HEK293 (cell line): Measurements from ENCODE around the gene CHRNA5.

ENCODE experiments used
- BCL11A ChIP-seq: fragments of 450-650 bp; formaldehyde crosslinking; IDR thresholded peaks from 2 replicates; pipeline ENCODE4 v1.5.1; 2016; ENCODE audit warnings: low read depth, missing biosample characterization, missing genetic modification characterization
- CTCF ChIP-seq: fragments of 450-650 bp; formaldehyde crosslinking; IDR thresholded peaks from 2 replicates; pipeline ENCODE4 v1.5.1; 2016; ENCODE audit warnings: missing biosample characterization, missing genetic modification characterization
- GLIS2 ChIP-seq: fragments of 450-650 bp; formaldehyde crosslinking; IDR thresholded peaks from 2 replicates; pipeline ENCODE4 v1.5.1; 2016; ENCODE audit warnings: missing biosample characterization, missing genetic modification characterization
- KLF1 ChIP-seq: fragments of 450-650 bp; formaldehyde crosslinking; IDR thresholded peaks from 2 replicates; pipeline ENCODE4 v1.5.1; 2016; ENCODE audit warnings: missing biosample characterization, missing genetic modification characterization
- MYNN ChIP-seq: fragments of 450-650 bp; formaldehyde crosslinking; IDR thresholded peaks from 2 replicates; pipeline ENCODE4 v1.5.1; 2016; ENCODE audit warnings: missing biosample characterization, missing genetic modification characterization, borderline replicate concordance
- PATZ1 ChIP-seq: fragments of 450-650 bp; formaldehyde crosslinking; IDR thresholded peaks from 2 replicates; pipeline ENCODE4 v1.5.1; 2016; ENCODE audit warnings: missing biosample characterization, missing genetic modification characterization
- PRDM2 ChIP-seq: fragments of 450-650 bp; formaldehyde crosslinking; IDR thresholded peaks from 2 replicates; pipeline ENCODE4 v1.5.1; 2016; ENCODE audit warnings: missing biosample characterization, missing genetic modification characterization, borderline replicate concordance
- REPIN1 ChIP-seq: fragments of 450-650 bp; formaldehyde crosslinking; IDR thresholded peaks from 2 replicates; pipeline ENCODE4 v1.5.1; 2017; ENCODE audit warnings: missing biosample characterization, missing genetic modification characterization, low read depth
- SALL2 ChIP-seq: fragments of 450-650 bp; formaldehyde crosslinking; IDR thresholded peaks from 2 replicates; pipeline ENCODE4 v1.5.0; 2017; ENCODE audit warnings: missing biosample characterization, mild to moderate bottlenecking, missing genetic modification characterization, borderline replicate concordance
- ZBTB48 ChIP-seq: fragments of 450-650 bp; formaldehyde crosslinking; IDR thresholded peaks from 2 replicates; pipeline ENCODE4 v1.5.1; 2016; ENCODE audit warnings: missing biosample characterization, missing genetic modification characterization
- ZNF10 ChIP-seq: fragments of 450-650 bp; formaldehyde crosslinking; IDR thresholded peaks from 2 replicates; pipeline ENCODE4 v1.5.1; 2017; ENCODE audit warnings: missing biosample characterization, missing genetic modification characterization
- ZNF114 ChIP-seq: fragments of 450-650 bp; formaldehyde crosslinking; IDR thresholded peaks from 2 replicates; pipeline ENCODE4 v1.5.0; 2017; ENCODE audit warnings: missing biosample characterization, missing genetic modification characterization
- ZNF221 ChIP-seq: fragments of 450-650 bp; formaldehyde crosslinking; IDR thresholded peaks from 2 replicates; pipeline ENCODE4 v1.5.1; 2017; ENCODE audit warnings: missing biosample characterization, missing genetic modification characterization, borderline replicate concordance
- ZNF23 ChIP-seq: fragments of 450-650 bp; formaldehyde crosslinking; IDR thresholded peaks from 2 replicates; pipeline ENCODE4 v1.5.1; 2016; ENCODE audit warnings: missing biosample characterization, missing genetic modification characterization, borderline replicate concordance
- ZNF26 ChIP-seq: fragments of 450-650 bp; formaldehyde crosslinking; IDR thresholded peaks from 2 replicates; pipeline ENCODE4 v1.5.1; 2016; ENCODE audit warnings: missing biosample characterization, missing genetic modification characterization
- ZNF341 ChIP-seq: fragments of 450-650 bp; formaldehyde crosslinking; IDR thresholded peaks from 2 replicates; pipeline ENCODE4; 2016; ENCODE audit warnings: low read depth, missing biosample characterization, missing genetic modification characterization
- ZNF518A ChIP-seq: fragments of 450-650 bp; formaldehyde crosslinking; conservative IDR thresholded peaks from 2 replicates; pipeline ENCODE4 v1.5.1; 2016; ENCODE audit warnings: low read depth, missing biosample characterization, missing genetic modification characterization
- ZNF530 ChIP-seq: fragments of 450-650 bp; formaldehyde crosslinking; IDR thresholded peaks from 2 replicates; pipeline ENCODE4 v1.5.1; 2016; ENCODE audit warnings: low read depth, missing biosample characterization, missing genetic modification characterization
- ZNF560 ChIP-seq: fragments of 450-650 bp; formaldehyde crosslinking; IDR thresholded peaks from 2 replicates; pipeline ENCODE4 v1.5.1; 2017; ENCODE audit warnings: missing biosample characterization, missing genetic modification characterization, borderline replicate concordance
- ZNF768 ChIP-seq: fragments of 450-650 bp; formaldehyde crosslinking; IDR thresholded peaks from 2 replicates; pipeline ENCODE4 v1.5.1; 2018; ENCODE audit warnings: missing biosample characterization, mild to moderate bottlenecking, missing genetic modification characterization
- ZNF776 ChIP-seq: fragments of 450-650 bp; formaldehyde crosslinking; IDR thresholded peaks from 2 replicates; pipeline ENCODE4 v1.5.0; 2017; ENCODE audit warnings: missing biosample characterization, missing genetic modification characterization, borderline replicate concordance
- ZNF777 ChIP-seq: fragments of 450-650 bp; formaldehyde crosslinking; IDR thresholded peaks from 2 replicates; pipeline ENCODE4 v1.5.1; 2017; ENCODE audit warnings: missing biosample characterization, missing genetic modification characterization, borderline replicate concordance
- ZNF785 ChIP-seq: fragments of 450-650 bp; formaldehyde crosslinking; IDR thresholded peaks from 2 replicates; pipeline ENCODE4 v1.5.1; 2016; ENCODE audit warnings: missing biosample characterization, missing genetic modification characterization

The CHRNA5 gene

GRCh38 chr15:78638658-78639314 lies 73.5 kb downstream of the CHRNA5 start (continued):
- TF ChIP-seq PRDM2 (tag by site-specific recombination): no peak
- no peak for TF ChIP-seq ZNF341
- no peak for TF ChIP-seq ZNF777 (tag by site-specific recombination)
- TF ChIP-seq GLIS2 (tag by site-specific recombination): no peak
- no peak for TF ChIP-seq ZNF221
- no peak for TF ChIP-seq ZNF530 (tag by site-specific recombination)
- TF ChIP-seq ZNF768 (tag by site-specific recombination): no peak
- TF ChIP-seq MYNN: no peak
- TF ChIP-seq ZNF518A (tag by site-specific recombination): no peak
- no peak for TF ChIP-seq ZNF26 (tag by site-specific recombination)
- peak; percentile 96 for TF ChIP-seq ZNF10 (tag by site-specific recombination)
- no peak for TF ChIP-seq ZNF560 (tag by site-specific recombination)
- TF ChIP-seq ZNF776 (tag by site-specific recombination): no peak
- peak; percentile 29; the same call in 1 of the 2 replicates for TF ChIP-seq PATZ1 (tag by site-specific recombination)
- peak; percentile 55 for TF ChIP-seq CTCF (tag by site-specific recombination)
- TF ChIP-seq ZNF23 (tag by site-specific recombination): no peak
- no peak for TF ChIP-seq REPIN1 (tag by site-specific recombination)
- no peak for TF ChIP-seq ZNF114
- no peak for TF ChIP-seq ZNF785 (tag by site-specific recombination)
- 0 out of 2 replicates have a peak, but pooled peaks have one; percentile 30 for TF ChIP-seq ZBTB48 (tag by site-specific recombination)
- no peak for TF ChIP-seq SALL2
- no peak for TF ChIP-seq BCL11A (tag by site-specific recombination)
- TF ChIP-seq KLF1: no peak
